OCI-LY3 (cell line): ENCODE measurements around the gene RNF141.

Experiments
- H2AFZ ChIP-seq: fragments of 200-600, 300-600 bp; shearing (Covaris generic); 2 replicates; pipeline ENCODE4 v1.6.0; 2014; ENCODE audit warnings: antibody characterized with exemption, low read depth, low read length
- H3K27ac ChIP-seq: fragments of 200-600, 300-600 bp; sonication (generic); 2 replicates; pipeline ENCODE4 v1.5.1; 2014; ENCODE audit warnings: mild to moderate bottlenecking, low read length, moderate library complexity, mixed read lengths
- H3K27me3 ChIP-seq: fragments of 200-600, 300-600 bp; sonication (generic); 2 replicates; pipeline ENCODE4 v1.6.1; 2014; ENCODE audit warnings: low read depth, low read length, mixed read lengths
- H3K36me3 ChIP-seq: fragments of 200-600, 300-600 bp; sonication (generic); replicated peaks from 2 replicates; pipeline ENCODE3; 2014; ENCODE audit warnings: low read depth, low read length, mixed read lengths
- H3K4me1 ChIP-seq: fragments of 300-600, 200-600 bp; sonication (generic); 2 replicates; pipeline ENCODE4 v1.6.1; 2014; ENCODE audit warnings: low read length, mixed read lengths
- H3K4me2 ChIP-seq: fragments of 200-600, 300-600 bp; sonication (generic); 2 replicates; pipeline ENCODE4 v1.6.1; 2014; ENCODE audit warnings: low read length, mixed read lengths
- H3K4me3 ChIP-seq: fragments of 300-600, 200-600 bp; sonication (generic); 2 replicates; pipeline ENCODE4 v1.5.1; 2014; ENCODE audit warnings: antibody characterized with exemption, mild to moderate bottlenecking, low read length, moderate library complexity
- H3K79me2 ChIP-seq: fragments of 300-600, 200-600 bp; shearing (Covaris generic); 2 replicates; pipeline ENCODE4 v1.6.1; 2014; ENCODE audit warnings: mild to moderate bottlenecking, low read length, mixed read lengths
- H3K9ac ChIP-seq: fragments of 300-600, 200-600 bp; shearing (Covaris generic); 2 replicates; pipeline ENCODE4 v1.6.0; 2014; ENCODE audit warnings: mild to moderate bottlenecking, low read length, moderate library complexity
- H3K9me3 ChIP-seq: fragments of 200-600, 300-600 bp; shearing (Covaris generic); 2 replicates; pipeline ENCODE4 v1.6.1; 2014; ENCODE audit warnings: low read length, mixed read lengths; ENCODE audit not compliant: insufficient read depth
- H4K20me1 ChIP-seq: fragments of 200-600, 300-600 bp; sonication (generic); 2 replicates; pipeline ENCODE4 v1.6.1; 2016; ENCODE audit warnings: low read length, mixed read lengths; ENCODE audit not compliant: insufficient read depth
- CTCF ChIP-seq: fragments of 200-600, 300-600 bp; sonication (generic); IDR thresholded peaks from 2 replicates; pipeline ENCODE4 v1.5.1; 2014; ENCODE audit warnings: antibody characterized with exemption, low read length, low read depth
- EZH2phosphoT487 ChIP-seq: fragments of 200-600 bp; shearing (Covaris generic); IDR thresholded peaks from 2 replicates; pipeline ENCODE4 v1.6.1; 2018; ENCODE audit warnings: antibody characterized with exemption, mixed run types, low read depth

The RNF141 gene

GRCh38 chr11:10484461-10485180 is 56.4 kb downstream of the RNF141 start:
- H3K27me3 ChIP-seq = no peaks in the 10 kb centered on the region
- H3K4me3 ChIP-seq = no peak overlapping the region
- H3K4me2 ChIP-seq = no peak overlapping the region
- no peak overlapping the region for H3K9ac ChIP-seq
- peaks cover 22% of the 10 kb centered on the region for H3K4me1 ChIP-seq
- peaks cover 66% of the 10 kb centered on the region for H3K36me3 ChIP-seq
- no peak for TF ChIP-seq EZH2phosphoT487
- no peak for TF ChIP-seq CTCF
- H2AFZ ChIP-seq = no peak overlapping the region
- no peaks in the 10 kb centered on the region for H3K9me3 ChIP-seq
- H4K20me1 ChIP-seq = no peaks in the 10 kb centered on the region; the same call in 1 of the 2 replicates
- H3K27ac ChIP-seq = no peak overlapping the region
- no peaks in the 10 kb centered on the region for H3K79me2 ChIP-seq

- H3K9me3 ChIP-seq = no peaks in the 10 kb centered on the region
- peaks cover 70% of the 10 kb centered on the region for H3K36me3 ChIP-seq
- no peaks in the 10 kb centered on the region for H3K79me2 ChIP-seq
- H3K27me3 ChIP-seq = no peaks in the 10 kb centered on the region
- H3K4me3 ChIP-seq = no peak overlapping the region
- H4K20me1 ChIP-seq = no peaks in the 10 kb centered on the region; the same call in 1 of the 2 replicates
- TF ChIP-seq EZH2phosphoT487 = no peak
- no peak for TF ChIP-seq CTCF
- no peak overlapping the region for H3K27ac ChIP-seq
- no peak overlapping the region for H3K9ac ChIP-seq
- H2AFZ ChIP-seq = no peak overlapping the region
- no peak overlapping the region for H3K4me2 ChIP-seq
- peaks cover 12% of the 10 kb centered on the region for H3K4me1 ChIP-seq
These were observed 57.4 kb downstream of the RNF141 start for GRCh38 chr11:10483584-10483983.

- Histone ChIP-seq H3K9me3 (no peaks in the 10 kb centered on the region), H3K9ac (no peak overlapping the region), H3K4me2 (no peak overlapping the region), H3K4me1 (peaks cover 8% of the 10 kb centered on the region), H3K36me3 (peaks cover 69% of the 10 kb centered on the region), H3K27me3 (no peaks in the 10 kb centered on the region), H4K20me1 (peaks cover under 1% of the 10 kb centered on the region; the same call in 1 of the 2 replicates), H3K79me2 (no peaks in the 10 kb centered on the region), H3K4me3 (no peak overlapping the region), H3K27ac (no peak overlapping the region), H2AFZ (no peak overlapping the region)
- no peak for TF ChIP-seq CTCF
- TF ChIP-seq EZH2phosphoT487 = no peak
These were observed 57.8 kb downstream of the RNF141 start for GRCh38 chr11:10483174-10483573.

- Histone ChIP-seq H3K4me3 (no peak overlapping the region), H3K36me3 (peaks cover 67% of the 10 kb centered on the region), H4K20me1 (peaks cover 15% of the 10 kb centered on the region), H2AFZ (no peak overlapping the region), H3K4me1 (peaks cover 12% of the 10 kb centered on the region), H3K27me3 (no peaks in the 10 kb centered on the region), H3K79me2 (no peaks in the 10 kb centered on the region; the same call in 1 of the 2 replicates), H3K4me2 (no peak overlapping the region), H3K9ac (no peak overlapping the region), H3K27ac (no peak overlapping the region), H3K9me3 (no peaks in the 10 kb centered on the region)
- TF ChIP-seq CTCF = no peak
- no peak for TF ChIP-seq EZH2phosphoT487
These were observed 59.2 kb downstream of the RNF141 start for GRCh38 chr11:10481560-10482349.
